ENCODE results near the gene RABGAP1.

Gene RABGAP1

GRCh38 chr9:123007269-123007668 lies 66.4 kb downstream of the RABGAP1 start:
- in situ Hi-C loops (cut with HindIII; ENCODE audit: low sequenced_read_pairs) = no loop called here

- in situ Hi-C loops (cut with HindIII; ENCODE audit: low sequenced_read_pairs) = no loop called here
Measured at GRCh38 chr9:123008909-123009308, 68.1 kb downstream of the RABGAP1 start.

GRCh38 chr9:123011380-123011779 lies 70.6 kb downstream of the RABGAP1 start:
- in situ Hi-C loops (cut with HindIII; ENCODE audit: low sequenced_read_pairs) = no loop called here

- in situ Hi-C loops (cut with HindIII; ENCODE audit: low sequenced_read_pairs) = no loop called here
Measured at GRCh38 chr9:123011878-123012528, 71.2 kb downstream of the RABGAP1 start.

- in situ Hi-C loops (cut with HindIII; ENCODE audit: low sequenced_read_pairs) = no loop called here
Measured at GRCh38 chr9:123016631-123017030, 75.8 kb downstream of the RABGAP1 start.

GRCh38 chr9:123020796-123021195 lies 80.0 kb downstream of the RABGAP1 start:
- in situ Hi-C loops (cut with HindIII; ENCODE audit: low sequenced_read_pairs) = no loop called here

GRCh38 chr9:123026425-123026824 lies 85.6 kb downstream of the RABGAP1 start:
- in situ Hi-C loops (cut with HindIII; ENCODE audit: low sequenced_read_pairs) = no loop called here

GRCh38 chr9:123027517-123027916 lies 86.7 kb downstream of the RABGAP1 start:
- in situ Hi-C loops (cut with HindIII; ENCODE audit: low sequenced_read_pairs) = no loop called here

- in situ Hi-C loops (cut with HindIII; ENCODE audit: low sequenced_read_pairs) = no loop called here
Measured at GRCh38 chr9:123028136-123028535, 87.3 kb downstream of the RABGAP1 start.

- in situ Hi-C loops (cut with HindIII; ENCODE audit: low sequenced_read_pairs) = no loop called here
Measured at GRCh38 chr9:123028973-123029372, 88.2 kb downstream of the RABGAP1 start.

GRCh38 chr9:123031963-123032362 lies 91.1 kb downstream of the RABGAP1 start:
- in situ Hi-C loops (cut with HindIII; ENCODE audit: low sequenced_read_pairs) = no loop called here

- in situ Hi-C loops (cut with HindIII; ENCODE audit: low sequenced_read_pairs) = no loop called here
Measured at GRCh38 chr9:123033352-123033751, 92.5 kb downstream of the RABGAP1 start, which contains the start of gene GPR21. Gene GPR21, plus strand, starts transcription at chr9:123033667. Its CDS starts 900 bp downstream, at chr9:123034567.

GRCh38 chr9:123033864-123034601 lies 93.2 kb downstream of the RABGAP1 start:
- in situ Hi-C loops (cut with HindIII; ENCODE audit: low sequenced_read_pairs) = no loop called here

GRCh38 chr9:123034881-123035510 lies 94.2 kb downstream of the RABGAP1 start:
- in situ Hi-C loops (cut with HindIII; ENCODE audit: low sequenced_read_pairs) = no loop called here

GRCh38 chr9:123035791-123036190 lies 95.0 kb downstream of the RABGAP1 start:
- in situ Hi-C loops (cut with HindIII; ENCODE audit: low sequenced_read_pairs) = no loop called here

- in situ Hi-C loops (cut with HindIII; ENCODE audit: low sequenced_read_pairs) = no loop called here
Measured at GRCh38 chr9:123036893-123037545, 96.2 kb downstream of the RABGAP1 start.

GRCh38 chr9:123039617-123040219 lies 98.9 kb downstream of the RABGAP1 start:
- in situ Hi-C loops (cut with HindIII; ENCODE audit: low sequenced_read_pairs) = no loop called here

- in situ Hi-C loops (cut with HindIII; ENCODE audit: low sequenced_read_pairs) = no loop called here
Measured at GRCh38 chr9:123040801-123041200, 100.0 kb downstream of the RABGAP1 start.

GRCh38 chr9:123041489-123041888 lies 100.7 kb downstream of the RABGAP1 start:
- in situ Hi-C loops (cut with HindIII; ENCODE audit: low sequenced_read_pairs) = no loop called here

GRCh38 chr9:123043081-123043939 lies 102.5 kb downstream of the RABGAP1 start:
- in situ Hi-C loops (cut with HindIII; ENCODE audit: low sequenced_read_pairs) = no loop called here
